Measurements from ENCODE around the gene PHLDB2.

GRCh38 chr3:111831840-111832239 is 27.2 kb upstream of the PHLDB2 start:
- TF ChIP-seq, protein P1, sequence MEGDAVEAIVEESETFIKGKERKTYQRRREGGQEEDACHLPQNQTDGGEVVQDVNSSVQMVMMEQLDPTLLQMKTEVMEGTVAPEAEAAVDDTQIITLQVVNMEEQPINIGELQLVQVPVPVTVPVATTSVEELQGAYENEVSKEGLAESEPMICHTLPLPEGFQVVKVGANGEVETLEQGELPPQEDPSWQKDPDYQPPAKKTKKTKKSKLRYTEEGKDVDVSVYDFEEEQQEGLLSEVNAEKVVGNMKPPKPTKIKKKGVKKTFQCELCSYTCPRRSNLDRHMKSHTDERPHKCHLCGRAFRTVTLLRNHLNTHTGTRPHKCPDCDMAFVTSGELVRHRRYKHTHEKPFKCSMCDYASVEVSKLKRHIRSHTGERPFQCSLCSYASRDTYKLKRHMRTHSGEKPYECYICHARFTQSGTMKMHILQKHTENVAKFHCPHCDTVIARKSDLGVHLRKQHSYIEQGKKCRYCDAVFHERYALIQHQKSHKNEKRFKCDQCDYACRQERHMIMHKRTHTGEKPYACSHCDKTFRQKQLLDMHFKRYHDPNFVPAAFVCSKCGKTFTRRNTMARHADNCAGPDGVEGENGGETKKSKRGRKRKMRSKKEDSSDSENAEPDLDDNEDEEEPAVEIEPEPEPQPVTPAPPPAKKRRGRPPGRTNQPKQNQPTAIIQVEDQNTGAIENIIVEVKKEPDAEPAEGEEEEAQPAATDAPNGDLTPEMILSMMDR (IDR thresholded peaks at IDR 0.05): no peak
- no peak for TF ChIP-seq POLR2A (IDR thresholded peaks at IDR 0.05)

Measured in uterus (tissue), 2 donors.